Measurements from ENCODE around the gene TGM2.

Gene TGM2

DNA sequence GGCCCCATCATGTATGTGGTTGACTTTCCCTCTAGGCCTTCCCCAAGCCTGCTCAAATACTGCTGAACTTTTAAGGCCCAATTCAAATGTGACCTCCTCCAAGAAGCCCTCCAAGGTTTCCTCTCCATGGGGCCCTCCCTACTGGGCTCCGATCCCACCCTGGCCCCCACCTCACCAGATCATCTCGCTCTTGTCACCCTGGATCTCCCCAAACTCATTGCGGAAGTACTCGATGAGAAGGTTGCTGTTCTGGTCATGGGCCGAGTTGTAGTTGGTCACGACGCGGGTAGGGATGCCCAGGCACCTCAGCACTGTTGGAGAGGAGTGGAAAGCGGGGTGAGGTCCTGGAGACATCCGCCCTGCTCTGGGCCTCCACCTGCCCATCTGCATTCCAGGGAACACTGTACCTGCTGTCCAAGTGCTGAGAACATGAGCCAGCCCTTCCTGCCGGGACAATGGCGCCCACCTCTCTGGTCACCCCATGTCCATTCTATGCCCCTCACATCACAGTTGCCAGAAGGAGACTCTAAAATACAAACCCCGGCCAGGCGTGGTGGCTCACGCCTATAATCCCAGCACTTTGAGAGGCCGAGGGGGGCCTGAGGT, 23.1 kb downstream of the TGM2 start:
- DNase-seq, result no peak

DNA sequence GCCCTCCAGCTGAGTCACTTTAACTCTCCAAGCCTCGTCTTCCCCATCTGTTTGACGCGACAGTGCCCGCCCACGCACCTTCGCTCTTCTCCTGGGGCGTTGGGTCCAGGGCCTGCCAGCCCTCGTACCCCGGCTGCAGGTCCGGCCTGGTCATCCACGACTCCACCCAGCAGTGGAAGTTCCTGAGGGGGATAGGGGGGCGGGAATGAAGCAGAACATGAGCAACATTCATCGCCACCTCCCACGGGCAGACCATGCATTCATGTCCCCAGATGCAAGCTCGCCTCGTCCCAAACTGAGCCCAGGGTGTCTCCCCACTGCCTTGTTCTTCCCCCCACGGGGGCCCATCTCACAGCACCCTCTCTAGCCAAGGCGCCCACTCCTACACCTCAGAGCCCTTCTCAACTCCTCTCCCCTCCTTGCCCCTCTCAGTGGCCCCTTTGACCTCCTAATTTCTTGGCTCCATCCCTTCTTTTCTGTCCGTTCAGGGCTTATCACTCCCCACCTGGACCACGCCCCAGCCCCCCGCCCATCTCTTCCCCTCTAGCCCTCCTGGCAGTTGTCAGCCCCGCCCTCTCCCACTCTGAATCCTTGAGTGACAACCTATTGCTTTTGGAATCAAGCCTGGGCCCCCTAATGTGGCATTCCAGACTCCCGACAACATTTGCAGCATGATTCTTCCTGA, 23.7 kb downstream of the TGM2 start:
- no peak for DNase-seq

DNA sequence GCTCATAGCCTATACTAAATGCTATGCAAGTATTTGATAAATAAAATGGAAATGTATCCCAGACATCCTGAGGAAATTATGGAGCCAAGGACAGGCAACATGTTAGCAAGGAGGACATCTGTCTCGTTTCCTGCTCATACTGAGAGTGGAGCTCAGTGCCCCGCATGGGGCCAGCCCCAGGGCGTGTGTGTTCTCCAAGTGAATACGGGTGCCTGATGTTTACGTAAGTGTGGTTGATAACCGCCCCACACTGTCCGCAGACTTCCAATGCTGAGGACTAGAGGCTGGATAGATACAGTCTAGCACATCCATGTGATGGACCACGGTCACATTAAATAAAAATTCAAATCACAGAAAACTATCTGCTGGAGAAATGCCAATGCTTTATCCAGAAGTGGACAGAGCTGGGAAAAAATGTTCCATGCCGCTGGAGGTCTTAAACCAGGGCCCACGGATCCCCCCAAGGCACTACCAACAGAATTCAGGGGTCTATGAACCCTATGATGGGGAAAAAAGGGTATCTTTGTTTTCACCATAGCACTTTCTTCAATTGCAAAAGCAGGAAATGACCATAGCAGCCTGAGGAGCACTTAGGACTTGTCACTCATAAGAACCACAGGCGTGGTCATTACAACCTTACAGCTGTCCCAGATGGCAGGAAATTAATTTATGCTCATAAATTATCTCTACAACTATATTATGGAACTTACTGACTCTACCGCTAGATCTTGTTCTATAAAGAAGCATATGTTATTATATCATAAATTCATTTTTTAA, 24.9 kb downstream of the TGM2 start:
- no peak for DNase-seq

DNA sequence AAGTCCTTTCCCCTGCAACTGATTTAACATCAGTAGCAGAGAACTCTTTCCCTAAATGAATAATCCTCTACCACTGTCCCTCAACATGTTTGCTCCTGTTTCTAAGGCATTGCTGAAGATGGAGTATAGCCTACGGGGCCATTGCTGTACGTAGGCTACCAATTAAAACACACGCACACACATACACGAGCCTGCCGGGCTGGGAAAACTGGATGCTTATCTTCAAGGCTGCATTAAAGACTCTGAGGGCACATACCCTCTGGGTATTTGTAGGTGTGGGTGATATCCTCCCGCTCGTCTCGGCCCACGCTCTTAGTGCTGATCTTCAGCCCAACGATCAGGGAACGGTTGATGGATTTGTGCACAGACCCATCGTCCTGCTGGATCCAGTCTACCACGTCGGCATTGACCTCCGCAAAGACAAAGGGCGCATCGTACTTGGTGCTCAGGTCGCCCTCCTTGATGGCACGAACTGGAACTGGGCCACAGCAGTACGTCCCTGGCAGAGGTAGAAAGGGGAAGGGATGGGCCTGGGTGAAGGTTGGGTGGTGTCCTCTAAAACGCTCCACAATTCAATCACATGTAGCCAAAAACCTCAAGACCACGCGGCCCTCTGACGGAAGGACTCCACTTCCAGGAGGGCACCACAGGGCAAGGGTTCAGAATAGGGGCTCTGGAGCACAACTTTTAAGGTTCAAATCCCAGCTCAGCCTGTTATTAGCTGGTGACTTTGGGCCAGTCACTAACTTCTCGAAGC, 25.7 kb downstream of the TGM2 start:
- DNase-seq, result no peak

DNA sequence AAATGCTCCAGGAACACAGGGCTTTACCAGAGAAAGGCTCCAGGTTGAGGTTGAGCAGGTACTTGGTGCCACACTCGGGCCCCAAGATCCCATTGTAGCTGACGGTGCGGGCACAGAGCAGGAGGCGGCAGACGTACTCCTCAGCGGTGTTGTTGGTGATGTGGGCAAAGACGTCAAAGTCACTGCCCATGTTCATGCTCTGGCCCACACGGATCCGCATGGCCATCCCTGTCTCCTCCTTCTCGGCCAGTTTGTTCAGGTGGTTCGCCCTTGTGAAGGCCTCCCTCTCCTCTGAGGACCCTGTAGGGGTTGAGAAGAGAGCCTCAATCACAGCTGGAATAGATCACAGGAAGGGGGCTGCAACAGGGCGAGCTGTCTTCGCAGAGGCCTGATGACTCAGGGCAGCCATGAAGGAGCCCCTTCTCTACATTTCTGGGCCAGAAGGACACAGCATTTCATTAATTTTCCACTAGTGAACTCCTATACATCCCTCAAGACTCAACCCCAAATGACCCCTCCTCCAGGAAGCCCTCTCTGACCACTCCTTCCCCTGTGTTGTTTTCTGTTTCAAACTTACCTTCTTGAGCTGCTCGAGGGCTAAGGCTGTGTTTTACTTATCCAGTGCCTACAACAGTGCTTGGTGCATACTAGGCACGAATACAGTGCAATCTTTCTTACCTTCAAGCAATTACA, 26.8 kb downstream of the TGM2 start:
- no peak for DNase-seq

DNA sequence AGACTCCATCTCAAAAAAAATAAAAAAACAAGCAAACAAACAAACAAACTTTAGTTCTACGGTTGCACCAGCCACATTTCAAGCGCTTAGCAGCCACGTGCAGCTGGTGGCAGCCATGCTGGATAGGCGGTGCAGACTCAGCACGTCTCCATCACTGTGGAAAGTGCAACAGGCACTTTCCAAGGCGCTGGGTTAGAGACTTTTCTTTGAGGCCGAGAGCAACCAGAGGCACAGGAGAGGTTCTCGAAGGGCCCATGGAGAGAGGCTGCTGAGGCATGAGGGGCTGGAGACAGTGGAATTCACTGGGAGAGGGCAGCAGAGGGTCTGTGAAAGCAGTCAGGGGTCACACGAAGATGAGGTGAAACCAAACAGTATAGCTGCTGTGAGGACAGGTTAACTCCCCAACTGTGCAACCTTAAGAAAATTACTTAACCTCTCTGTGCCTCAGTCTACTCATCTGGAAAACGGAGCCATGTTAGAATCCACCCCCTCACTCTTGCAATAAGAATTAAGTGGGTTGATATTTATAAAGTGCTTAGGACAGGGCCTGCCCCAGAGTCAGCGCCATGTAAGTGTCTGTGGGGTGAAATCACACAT, 27.5 kb downstream of the TGM2 start:
- DNase-seq, result no peak

DNA sequence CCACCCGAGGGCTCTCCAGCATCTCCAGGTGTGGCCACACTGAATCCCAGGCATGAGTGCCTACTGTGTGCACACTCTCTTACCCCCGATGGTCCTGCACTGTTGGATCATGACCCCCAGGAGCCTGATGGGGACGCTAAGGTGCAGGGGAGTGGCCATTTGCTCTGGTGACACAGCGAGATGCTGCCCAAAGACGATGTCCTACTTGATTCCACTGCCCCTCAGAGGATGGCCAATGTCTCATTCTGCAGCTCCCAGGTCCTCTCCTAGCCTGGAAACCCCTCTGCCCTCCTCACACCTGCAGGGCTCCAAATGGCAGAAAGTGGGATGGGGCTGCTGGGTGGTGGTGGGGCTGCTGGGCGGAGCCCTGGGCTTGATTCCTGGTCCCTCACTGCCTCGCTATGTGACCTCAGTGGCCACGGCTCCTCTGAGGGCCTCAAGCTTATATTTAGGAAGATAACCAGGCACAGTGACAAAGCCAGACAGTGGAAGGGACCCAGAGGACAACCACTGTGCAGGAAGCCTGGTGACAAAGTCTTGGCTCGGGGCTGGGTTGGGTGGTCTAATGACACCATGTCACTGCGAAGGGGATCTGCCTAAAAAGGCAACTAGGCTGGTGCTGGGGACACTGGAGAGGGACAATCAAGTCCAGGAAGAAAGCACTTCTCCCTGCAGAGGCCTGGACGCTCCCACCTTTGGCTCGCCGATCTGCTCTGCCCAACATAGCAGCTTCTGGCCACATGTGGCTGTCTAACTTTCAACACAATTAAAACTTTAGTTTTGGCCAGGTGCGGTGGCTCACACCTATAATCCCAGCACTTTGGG, 28.4 kb downstream of the TGM2 start:
- DNase-seq, result no peak

DNA sequence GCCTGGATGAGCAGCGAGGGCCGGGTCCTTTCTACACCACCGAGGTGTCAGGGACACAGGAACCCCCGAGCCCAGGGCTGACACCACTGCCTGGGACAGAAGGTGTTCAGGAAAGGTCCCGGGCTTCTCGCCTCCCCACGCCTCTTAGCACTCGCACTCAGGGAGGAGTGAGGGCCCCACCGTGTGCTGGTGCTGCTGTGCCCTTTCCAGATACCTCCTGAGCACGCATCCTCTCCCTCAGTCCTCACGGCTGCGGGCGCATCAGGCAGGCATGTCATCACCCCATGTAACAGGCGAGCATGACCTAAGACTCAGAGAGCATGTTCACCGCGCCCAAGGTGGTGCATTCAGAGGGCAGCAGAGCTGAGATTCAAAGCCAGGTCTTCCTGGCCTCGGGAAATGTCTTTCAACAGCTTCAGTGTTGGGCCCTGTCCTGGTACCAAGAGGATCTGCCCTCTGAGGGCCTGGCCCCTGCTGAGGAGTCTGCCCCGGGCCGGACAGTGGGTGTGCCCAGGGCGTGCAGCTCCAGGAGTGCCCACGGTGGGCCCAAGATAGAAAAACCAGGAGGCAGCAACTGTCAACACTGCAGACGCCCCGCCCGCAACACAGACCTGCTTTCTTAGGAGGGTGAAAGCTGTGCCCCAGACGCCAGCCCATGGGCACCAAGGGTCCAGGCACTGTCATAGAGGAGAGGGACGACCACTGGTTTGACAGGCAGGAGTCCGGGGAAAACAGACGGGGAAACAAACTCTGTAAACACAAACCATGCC, 29.2 kb downstream of the TGM2 start:
- no peak for DNase-seq

DNA sequence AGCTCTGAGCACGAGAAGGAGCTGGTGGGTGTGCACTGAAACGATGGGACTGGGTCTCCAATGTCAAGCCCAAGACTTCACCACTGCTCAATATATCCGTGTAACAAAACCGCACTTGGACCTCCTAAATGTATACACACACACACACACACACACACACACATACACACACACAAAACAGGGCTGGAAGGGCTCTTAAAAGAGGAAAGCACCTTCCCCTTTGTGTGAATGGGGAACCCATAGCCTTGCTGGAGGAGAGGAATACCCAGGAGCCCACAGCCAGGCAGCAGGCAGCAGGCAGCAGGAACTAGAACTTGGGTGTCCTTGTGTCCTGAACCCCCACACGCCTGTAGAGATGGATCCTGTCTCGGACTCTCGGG, 29.8 kb downstream of the TGM2 start:
- no peak for DNase-seq

DNA sequence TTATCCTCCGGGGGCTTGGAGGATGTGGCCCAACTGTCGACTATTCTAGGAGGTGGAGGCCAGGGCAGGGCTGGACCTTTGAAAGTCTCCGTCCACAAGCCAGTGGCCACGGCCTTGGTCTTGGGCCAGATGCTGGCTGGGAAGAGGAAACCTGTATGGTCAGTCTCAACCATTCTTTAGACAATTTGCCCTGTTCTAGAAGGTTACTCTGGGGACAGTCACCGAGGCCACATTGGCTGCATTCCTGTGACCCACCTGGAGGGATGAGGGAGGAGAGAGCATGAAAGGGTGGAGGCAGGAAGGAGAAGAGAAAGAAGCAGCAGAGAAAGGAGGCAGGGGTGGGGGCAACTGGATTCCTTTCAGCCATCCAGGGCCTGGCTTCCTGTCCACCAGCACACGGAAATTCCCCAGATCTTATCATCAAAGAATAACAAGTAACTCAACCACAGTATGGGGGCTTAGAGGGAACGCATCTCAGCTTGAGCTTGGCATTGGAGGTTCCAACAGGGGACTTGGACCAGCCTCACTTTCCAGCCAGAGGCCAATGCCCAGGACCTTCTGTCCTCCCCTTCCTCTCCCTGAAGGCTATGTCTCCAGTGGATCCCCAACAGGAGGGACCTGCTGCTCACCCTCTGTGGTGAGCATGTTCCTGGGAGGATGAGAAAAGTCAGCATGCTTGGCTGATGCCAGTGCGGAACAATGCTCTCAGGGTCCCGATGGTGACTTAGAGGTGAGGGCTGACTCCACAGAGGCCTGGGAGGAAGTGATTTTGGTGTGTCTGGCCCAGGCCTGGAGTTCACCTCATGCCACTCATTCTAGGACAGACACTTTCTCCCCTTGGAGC, 30.4 kb downstream of the TGM2 start:
- peak; percentile 46 for DNase-seq

DNA sequence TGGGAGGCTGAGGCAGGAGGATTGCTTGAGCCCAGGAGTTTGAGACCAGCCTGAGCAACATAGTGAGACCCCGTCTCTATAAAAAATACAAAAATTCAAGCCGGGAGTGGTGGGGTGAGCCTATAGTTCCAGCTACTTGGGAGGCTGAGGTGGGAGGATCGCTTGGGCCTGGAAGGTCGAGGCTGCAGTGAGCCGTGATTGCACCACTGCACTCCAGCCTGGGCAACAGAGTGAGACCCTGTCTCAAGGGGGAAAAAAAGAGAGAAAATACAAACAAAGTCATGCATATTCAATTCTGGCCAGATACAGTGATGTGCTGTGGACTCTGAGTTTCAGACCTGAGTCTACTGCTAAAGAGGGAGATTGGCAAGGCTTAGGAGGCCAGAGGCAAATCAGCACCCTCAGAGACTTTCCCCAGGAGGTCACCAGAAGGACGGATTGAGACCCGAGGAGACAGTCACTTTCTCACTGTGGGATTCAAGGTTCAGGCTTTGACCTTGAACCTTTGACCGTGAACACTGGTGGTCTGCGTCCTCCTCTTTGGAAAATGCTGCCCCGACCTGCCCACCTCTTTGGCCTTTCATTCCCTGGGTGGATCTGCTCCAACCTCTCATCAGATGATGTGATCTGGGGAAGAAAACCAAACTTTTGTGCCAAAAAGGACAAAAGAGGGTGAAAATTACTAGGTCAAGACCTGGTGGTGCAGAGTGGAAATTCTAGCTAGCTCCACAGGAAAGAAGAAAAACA, 31.2 kb downstream of the TGM2 start:
- DNase-seq, result no peak

DNA sequence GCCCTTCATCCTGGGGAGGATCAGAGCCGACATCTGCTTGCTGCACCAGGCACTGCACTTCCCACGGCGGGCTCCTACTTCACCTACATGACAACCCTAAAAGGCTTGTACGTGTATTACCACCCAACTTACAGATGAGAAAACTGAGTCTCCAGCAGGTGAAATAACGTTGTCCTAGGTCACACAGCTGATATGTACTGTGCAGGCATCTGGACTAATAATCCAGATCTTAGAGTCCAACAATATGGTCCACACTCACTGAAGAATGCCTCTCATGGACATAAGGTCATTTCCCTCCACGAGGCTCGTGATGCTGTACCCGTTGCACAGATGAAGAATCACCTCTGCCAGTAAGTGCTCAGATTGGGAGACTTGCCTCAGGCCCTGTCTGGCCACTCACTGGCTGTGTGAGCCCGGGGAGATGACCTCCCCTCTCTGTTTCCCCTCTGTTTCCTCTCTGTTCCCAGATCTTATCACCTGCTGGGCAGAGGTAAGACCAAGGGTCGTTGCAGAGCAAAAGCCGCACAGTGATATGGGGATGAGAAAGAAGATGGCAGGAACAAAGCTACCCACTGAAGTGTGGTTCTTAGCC, 32.1 kb downstream of the TGM2 start:
- DNase-seq, result no peak

DNA sequence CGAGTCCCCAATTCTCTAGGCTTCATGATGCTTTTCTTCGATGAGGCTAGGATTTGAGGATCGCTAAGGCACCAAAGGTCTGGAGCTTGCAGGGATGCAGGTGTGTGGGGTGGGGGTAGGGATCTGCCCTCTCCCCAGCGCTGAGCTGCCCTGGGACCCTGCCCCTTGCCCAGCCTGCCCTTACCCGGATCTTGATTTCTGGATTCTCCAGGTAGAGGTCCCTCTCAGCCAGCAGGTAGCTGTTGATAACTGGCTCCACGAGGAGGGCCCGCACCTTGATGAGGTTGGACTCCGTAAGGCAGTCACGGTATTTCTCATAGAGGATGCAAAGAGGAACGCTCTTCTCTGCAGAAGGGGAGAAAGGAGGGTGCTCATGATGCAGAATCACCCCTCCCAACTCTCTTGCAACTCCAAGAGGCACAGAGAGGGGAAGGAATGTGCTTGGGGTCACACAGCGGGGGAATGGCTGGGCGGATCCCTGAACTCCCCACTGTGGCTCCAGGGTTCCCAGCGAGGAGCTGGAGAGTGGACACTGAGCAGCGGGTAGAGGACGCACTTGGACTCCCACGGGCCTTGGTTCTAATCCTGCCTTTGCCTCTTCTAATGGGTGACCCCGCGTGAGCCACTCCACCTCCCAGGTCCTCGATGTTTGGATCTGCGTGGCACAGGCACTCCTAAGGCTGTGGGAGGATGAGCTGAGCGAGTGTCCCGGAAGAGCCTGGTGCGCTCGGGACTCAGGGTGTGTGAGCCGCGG, 32.7 kb downstream of the TGM2 start:
- no peak for DNase-seq

DNA sequence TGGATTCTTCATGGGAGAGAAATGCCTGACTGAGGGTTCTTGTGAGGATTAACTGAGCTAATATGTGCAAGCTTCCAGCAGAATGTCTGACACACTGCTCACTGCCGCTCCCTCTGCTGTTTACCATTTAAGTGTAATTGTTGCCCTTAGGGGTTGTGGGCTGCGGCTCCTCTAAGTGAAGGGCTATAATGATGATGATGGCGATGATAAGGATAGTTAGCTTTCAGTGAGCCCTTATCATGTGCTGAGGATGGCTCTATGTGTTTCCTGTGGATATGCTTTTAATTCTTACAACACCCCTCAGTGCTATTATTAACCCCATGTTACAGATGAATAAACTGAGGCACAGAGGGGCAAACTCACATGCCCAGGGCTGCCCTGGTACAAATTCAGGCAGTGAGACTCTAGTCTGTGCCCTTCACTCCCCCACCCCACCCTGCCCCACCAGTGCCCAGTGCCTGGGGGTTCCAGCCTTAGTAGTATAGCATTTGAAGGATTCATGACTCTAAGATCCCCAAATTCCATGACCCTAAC, 33.4 kb downstream of the TGM2 start:
- no peak for DNase-seq

DNA sequence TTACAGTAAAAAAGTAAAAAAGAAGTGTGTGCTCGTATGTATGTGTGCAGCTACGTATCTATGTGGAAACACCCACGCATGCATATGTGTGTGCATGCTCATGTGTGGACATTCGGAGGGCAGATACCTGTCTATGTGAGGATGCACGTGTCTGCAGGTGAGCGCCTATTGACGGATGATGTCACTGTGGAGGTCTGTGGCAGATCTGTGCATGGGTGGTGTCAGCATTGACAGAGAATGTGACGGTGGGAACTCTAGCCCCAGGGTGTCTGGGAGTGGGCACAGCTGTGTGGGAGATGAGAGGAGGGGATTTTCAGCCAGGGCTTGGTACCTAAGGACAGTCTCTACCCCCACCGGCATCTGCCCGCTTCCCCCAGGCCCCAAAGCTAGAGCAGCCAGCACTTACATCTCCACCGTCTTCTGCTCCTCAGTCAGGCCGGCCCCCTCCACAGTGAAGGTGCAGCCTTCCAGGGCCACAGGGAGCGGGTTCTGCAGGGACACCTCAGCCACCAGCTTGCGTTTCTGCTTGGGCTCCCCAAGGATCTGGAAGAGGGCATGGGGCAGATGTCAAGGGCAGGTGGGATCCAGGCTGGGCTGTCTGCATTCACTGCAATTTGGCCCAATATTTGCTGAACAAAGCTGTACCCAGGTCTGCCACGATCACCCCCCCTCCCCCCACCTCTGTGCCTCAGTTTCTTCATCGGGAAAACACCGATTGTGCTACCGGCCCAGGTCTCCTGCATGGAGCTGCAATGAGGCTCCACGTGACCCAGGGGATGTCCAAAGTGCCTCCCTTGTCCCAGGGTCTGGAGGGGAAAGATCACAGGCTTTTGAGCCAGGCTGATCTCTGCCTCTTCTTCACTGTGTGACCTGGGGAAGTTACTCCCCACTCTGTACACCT, 34.1 kb downstream of the TGM2 start:
- no peak for DNase-seq

DNA sequence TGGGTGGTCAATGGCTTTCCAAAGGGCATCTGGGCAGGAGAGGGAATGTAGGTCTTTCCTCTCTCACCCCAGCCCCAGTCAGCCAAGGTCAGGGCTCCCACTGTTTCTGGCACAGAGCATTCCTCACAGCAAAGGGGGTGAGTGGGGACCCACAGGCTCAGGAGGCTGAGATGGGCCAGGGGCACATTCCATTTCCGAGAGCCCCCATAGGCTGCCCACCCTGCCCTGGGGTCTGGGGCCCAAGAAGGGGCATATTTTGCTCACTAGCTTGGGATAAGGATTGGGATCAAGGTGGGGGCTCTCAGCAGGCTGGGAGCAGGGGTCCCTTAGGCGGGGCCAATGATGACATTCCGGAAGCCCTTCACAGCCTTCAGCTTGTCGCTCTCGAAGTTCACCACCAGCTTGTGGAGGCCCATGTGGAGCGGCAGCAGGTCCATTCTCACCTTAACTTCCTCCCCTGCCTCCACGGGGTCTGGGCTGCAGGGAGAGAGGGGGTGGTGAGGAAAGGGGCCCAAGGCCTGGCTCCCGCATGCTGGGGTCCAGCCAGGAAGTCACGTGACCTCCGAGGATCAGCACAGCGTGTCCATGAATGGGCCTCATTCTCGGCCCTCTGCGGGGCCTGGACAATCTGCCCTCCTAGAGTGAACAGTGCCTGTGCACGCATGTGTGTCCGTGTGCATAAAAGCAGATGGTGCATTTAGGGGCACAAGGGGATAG, 35.0 kb downstream of the TGM2 start:
- DNase-seq, result no peak
